GM21447 (cell line): Measurements from ENCODE around the gene GJB4.
"Not testable (repeated sequence)": the region's sequence is repeated elsewhere in the genome, so short reads cannot be mapped to it uniquely, and the experiment has no call there.

Experiments used
- ATAC-seq: cut with Tn5 transposase; IDR thresholded peaks from one replicate; pipeline ENCODE4 v1.9.1; 2021; ENCODE audit not compliant: unreplicated experiment

The GJB4 gene

GRCh38 chr1:34746785-34747637 is 12.5 kb upstream of the GJB4 start:
- ATAC-seq, result no peak

- no peak for ATAC-seq
Measured at GRCh38 chr1:34747638-34747941, 11.9 kb upstream of the GJB4 start.

- ATAC-seq, result no peak
Measured at GRCh38 chr1:34749992-34750391, 9.5 kb upstream of the GJB4 start.

GRCh38 chr1:34750610-34751009 is 8.9 kb upstream of the GJB4 start:
- ATAC-seq, result no peak

GRCh38 chr1:34753163-34753562 is 6.4 kb upstream of the GJB4 start:
- ATAC-seq, result no peak

- no peak for ATAC-seq
Measured at GRCh38 chr1:34754964-34755637, 4.4 kb upstream of the GJB4 start, which contains the start of gene GJB5. GJB5 (plus strand) TSS chr1:34755047; CDS start chr1:34757331, 2,284 bp downstream.

GRCh38 chr1:34755961-34756360 is 3.6 kb upstream of the GJB4 start:
- ATAC-seq, result no peak

GRCh38 chr1:34757386-34757785 is 2.2 kb upstream of the GJB4 start:
- ATAC-seq, result no peak

- no peak for ATAC-seq
Measured at GRCh38 chr1:34758751-34759150, 789 bp upstream of the GJB4 start.

GRCh38 chr1:34761176-34761761 is 1.7 kb downstream of the GJB4 start:
- no peak for ATAC-seq

- no peak for ATAC-seq
Measured at GRCh38 chr1:34761776-34762307, 2.3 kb downstream of the GJB4 start.

- no peak for ATAC-seq
Measured at GRCh38 chr1:34762474-34763141, 3.1 kb downstream of the GJB4 start.

GRCh38 chr1:34763142-34763781 is 3.7 kb downstream of the GJB4 start:
- no peak for ATAC-seq

- ATAC-seq, result no peak
Measured at GRCh38 chr1:34768856-34769255, 9.3 kb downstream of the GJB4 start.

- no peak for ATAC-seq
Measured at GRCh38 chr1:34770891-34771504, 11.5 kb downstream of the GJB4 start.

- no peak for ATAC-seq
Measured at GRCh38 chr1:34771573-34772371, 12.2 kb downstream of the GJB4 start.

- not testable (repeated sequence) for ATAC-seq
Measured at GRCh38 chr1:34773114-34773513, 13.6 kb downstream of the GJB4 start.

- ATAC-seq, result no peak
Measured at GRCh38 chr1:34774957-34775356, 15.4 kb downstream of the GJB4 start.

GRCh38 chr1:34776911-34777310 is 17.4 kb downstream of the GJB4 start:
- ATAC-seq, result no peak
